Measurements from ENCODE around the gene SLC26A2.

DNA sequence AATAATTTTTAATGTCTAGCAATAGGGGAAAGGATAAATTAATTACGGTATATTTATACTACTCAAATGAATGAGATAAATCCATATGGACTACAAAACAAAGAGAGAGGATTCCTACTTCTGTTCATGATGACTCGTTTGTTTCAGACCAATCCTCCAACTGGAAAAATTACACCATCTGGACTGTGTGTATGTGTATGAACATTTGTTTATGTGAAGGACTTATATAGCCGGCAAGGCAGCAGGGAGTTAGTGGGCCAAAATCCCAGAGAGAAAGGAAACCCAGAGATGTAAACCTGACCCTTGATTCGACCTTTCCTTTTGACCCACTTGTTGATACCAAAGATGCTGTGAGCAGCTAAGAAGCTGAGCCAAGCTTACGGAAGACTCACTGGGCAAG lies 36.1 kb upstream of the SLC26A2 start:
- TF ChIP-seq POLR2A (IDR thresholded peaks at IDR 0.05; ENCODE audit: low read length) (no peak), GATA1 (IDR thresholded peaks at IDR 0.05; ENCODE audit: low read depth, low read length) (no peak)
